ENCODE data around the gene KIRREL3. TPM values are rescaled to one million over a fixed set of nuclear protein-coding genes. Genes with fewer than 3 reads are reported as not detected.

KIRREL3 gene
- total and polyA plus RNA-seq, 2 experiments from 2014 or later, result 16.1 to 35.6 TPM

DNA sequence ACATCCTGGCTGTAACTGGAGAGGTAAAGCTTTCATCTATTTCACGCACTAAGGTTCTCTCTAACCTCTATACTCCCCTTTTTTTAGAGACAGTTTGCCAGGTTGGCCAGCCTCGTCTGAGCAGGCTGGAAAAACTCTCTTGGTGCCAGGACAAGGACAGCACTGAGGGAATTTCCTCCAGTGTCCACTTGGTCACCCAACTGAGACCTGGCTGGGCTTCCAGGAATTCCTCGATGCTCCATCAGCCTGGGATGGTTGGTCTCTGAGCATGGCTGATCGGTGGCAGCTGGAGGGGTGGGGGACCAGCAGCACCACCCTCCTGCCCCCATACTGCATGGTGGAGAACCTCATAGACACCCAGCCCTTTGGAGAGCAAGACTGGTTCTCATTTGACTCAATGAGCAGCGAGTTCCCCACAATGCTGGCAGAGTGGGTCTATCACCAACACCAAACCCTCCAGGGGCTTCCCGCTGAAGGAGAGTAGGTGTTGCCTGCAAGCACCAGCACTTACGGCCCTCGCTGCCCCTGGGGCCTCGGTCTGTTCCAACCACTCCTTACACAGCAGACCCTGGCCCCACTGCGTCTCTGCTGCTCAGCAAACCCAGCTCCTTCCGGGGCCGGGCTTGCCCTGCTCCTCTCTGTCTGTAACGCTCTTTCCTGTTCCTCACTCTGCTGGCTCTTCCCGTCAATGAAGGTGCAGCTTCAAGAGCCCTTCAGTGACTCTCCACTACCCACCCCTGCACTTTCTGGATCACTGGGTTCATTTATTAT lies 522.9 kb downstream of the KIRREL3 start:
- Histone ChIP-seq H3K27me3 (replicated peaks; ENCODE audit: insufficient read depth) (no peaks in the 10 kb centered on the region), H3K79me2 (ENCODE audit: insufficient read depth) (no peaks in the 10 kb centered on the region), H3K4me2 (ENCODE audit: unreplicated experiment) (no peak overlapping the region), H3F3A (ENCODE audit: insufficient read depth) (no peaks in the 10 kb centered on the region), H3K9me2 (ENCODE audit: insufficient read depth) (no peaks in the 10 kb centered on the region), H3K4me3 (no peak overlapping the region), H2AFZ (no peak overlapping the region), H3K27ac (no peak overlapping the region), H3K4me1 (ENCODE audit: insufficient read depth) (peaks cover 5% of the 10 kb centered on the region; the same call in 1 of the 2 replicates), H3K9me3 (ENCODE audit: low read depth) (no peaks in the 10 kb centered on the region), H3K9ac (no peak overlapping the region), H4K20me1 (ENCODE audit: insufficient read depth) (no peaks in the 10 kb centered on the region), H3K36me3 (ENCODE audit: low read depth) (no peaks in the 10 kb centered on the region)
- TF ChIP-seq EZH2phosphoT487 (IDR thresholded peaks at IDR 0.05; ENCODE audit: insufficient read depth, low read depth), result no peak
- in situ Hi-C loops (cut with MboI), result no loop called here
- DNase-seq, result no peak
- 82 to 85% methylated on average over 14 of the region's 14 CpGs for WGBS, 2 experiments (ENCODE audit: low coverage in 1 of 2, low lambda C conversion rate in 2 of 2, missing lambda C conversion rate in 2 of 2)

DNA sequence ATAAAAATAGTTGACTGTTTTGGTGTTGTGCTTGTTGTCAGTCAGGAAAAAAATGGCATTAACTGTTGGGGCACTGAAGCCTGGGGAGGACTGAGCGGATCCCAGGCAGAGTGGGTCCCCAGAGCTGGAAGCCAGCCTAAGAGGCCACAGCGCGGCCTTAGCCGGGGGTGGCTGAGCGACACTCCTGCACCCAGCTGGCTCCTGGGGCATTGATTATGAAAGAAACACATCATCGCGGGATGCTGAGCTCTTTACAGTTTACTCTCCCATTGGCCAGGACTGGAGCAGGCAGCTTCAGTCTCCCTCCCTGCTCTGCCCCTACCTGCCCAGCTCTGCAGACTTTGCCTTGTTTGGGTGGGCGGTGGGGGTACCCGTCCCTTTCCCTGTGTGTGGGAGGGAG lies 523.6 kb downstream of the KIRREL3 start:
- in situ Hi-C loops (cut with MboI), result no loop called here
- Histone ChIP-seq H3K9ac (no peak overlapping the region), H3F3A (ENCODE audit: insufficient read depth) (no peaks in the 10 kb centered on the region), H3K9me3 (ENCODE audit: low read depth) (no peaks in the 10 kb centered on the region), H4K20me1 (ENCODE audit: insufficient read depth) (no peaks in the 10 kb centered on the region), H3K4me2 (ENCODE audit: unreplicated experiment) (no peak overlapping the region), H3K27me3 (replicated peaks; ENCODE audit: insufficient read depth) (no peaks in the 10 kb centered on the region), H3K36me3 (ENCODE audit: low read depth) (no peaks in the 10 kb centered on the region), H3K4me1 (ENCODE audit: insufficient read depth) (peaks cover 5% of the 10 kb centered on the region; the same call in 1 of the 2 replicates), H3K27ac (no peak overlapping the region), H3K9me2 (ENCODE audit: insufficient read depth) (no peaks in the 10 kb centered on the region), H3K79me2 (ENCODE audit: insufficient read depth) (no peaks in the 10 kb centered on the region), H2AFZ (no peak overlapping the region), H3K4me3 (no peak overlapping the region)
- no peak for DNase-seq
- 81 to 88% methylated on average over 9 of the region's 9 CpGs for WGBS, 2 experiments (ENCODE audit: low coverage in 1 of 2, low lambda C conversion rate in 2 of 2, missing lambda C conversion rate in 2 of 2)
- TF ChIP-seq EZH2phosphoT487 (IDR thresholded peaks at IDR 0.05; ENCODE audit: insufficient read depth, low read depth), result no peak
- no peak for TF ChIP-seq EZH2 (IDR thresholded peaks at IDR 0.05; ENCODE audit: insufficient read depth, poor library complexity, severe bottlenecking)

DNA sequence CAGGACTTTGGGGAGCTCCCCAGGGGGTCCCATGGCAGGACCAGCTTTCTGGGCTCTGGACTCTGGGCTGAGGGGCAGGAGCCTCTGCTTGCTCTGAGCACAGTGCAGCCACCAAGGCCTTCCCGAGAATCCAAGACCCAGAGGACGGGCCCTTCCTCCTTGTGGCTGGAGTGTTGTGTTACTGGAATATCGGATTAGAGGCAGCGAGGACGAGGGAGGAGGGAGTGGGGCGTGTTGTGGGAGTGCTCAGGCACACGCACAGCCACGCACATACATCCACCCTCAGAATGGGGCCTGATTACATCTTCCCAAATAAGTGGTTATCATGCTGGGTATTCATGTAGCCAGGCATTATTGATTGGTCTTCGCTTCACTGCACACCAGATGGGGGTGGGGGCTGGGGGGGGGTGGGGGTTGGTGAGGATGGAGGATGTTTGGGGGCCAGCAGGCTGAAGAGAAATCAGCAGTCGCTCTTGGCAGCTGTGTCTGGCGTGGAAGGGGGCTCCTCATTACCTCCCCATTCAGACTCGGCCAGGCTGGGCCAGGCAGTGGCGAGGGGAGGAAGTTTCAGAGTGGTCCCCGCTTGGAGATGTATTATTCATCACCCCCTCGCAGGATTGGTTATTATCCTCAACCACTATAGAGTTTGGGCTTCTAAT lies 524.2 kb downstream of the KIRREL3 start:
- TF ChIP-seq EZH2 (IDR thresholded peaks at IDR 0.05; ENCODE audit: insufficient read depth, poor library complexity, severe bottlenecking), result no peak
- no peak for TF ChIP-seq EZH2phosphoT487 (IDR thresholded peaks at IDR 0.05; ENCODE audit: insufficient read depth, low read depth)
- H4K20me1 ChIP-seq (ENCODE audit: insufficient read depth), result no peaks in the 10 kb centered on the region
- no peaks in the 10 kb centered on the region for H3K79me2 ChIP-seq (ENCODE audit: insufficient read depth)
- H3K9me2 ChIP-seq (ENCODE audit: insufficient read depth), result no peaks in the 10 kb centered on the region
- no peak overlapping the region for H3K4me3 ChIP-seq
- peaks cover 5% of the 10 kb centered on the region; the same call in 1 of the 2 replicates for H3K4me1 ChIP-seq (ENCODE audit: insufficient read depth)
- no peak overlapping the region for H2AFZ ChIP-seq
- no peaks in the 10 kb centered on the region for H3K9me3 ChIP-seq (ENCODE audit: low read depth)
- H3F3A ChIP-seq (ENCODE audit: insufficient read depth), result no peaks in the 10 kb centered on the region
- H3K27me3 ChIP-seq (replicated peaks; ENCODE audit: insufficient read depth), result no peaks in the 10 kb centered on the region
- WGBS, 2 experiments (ENCODE audit: low coverage in 1 of 2, low lambda C conversion rate in 2 of 2, missing lambda C conversion rate in 2 of 2), result 72 to 75% methylated on average over 13 to 15 of the region's 15 CpGs
- no peak overlapping the region for H3K9ac ChIP-seq
- in situ Hi-C loops (cut with MboI), result no loop called here
- H3K27ac ChIP-seq, result no peak overlapping the region
- H3K36me3 ChIP-seq (ENCODE audit: low read depth), result no peaks in the 10 kb centered on the region
- DNase-seq, result no peak
- no peak overlapping the region for H3K4me2 ChIP-seq (ENCODE audit: unreplicated experiment)

DNA sequence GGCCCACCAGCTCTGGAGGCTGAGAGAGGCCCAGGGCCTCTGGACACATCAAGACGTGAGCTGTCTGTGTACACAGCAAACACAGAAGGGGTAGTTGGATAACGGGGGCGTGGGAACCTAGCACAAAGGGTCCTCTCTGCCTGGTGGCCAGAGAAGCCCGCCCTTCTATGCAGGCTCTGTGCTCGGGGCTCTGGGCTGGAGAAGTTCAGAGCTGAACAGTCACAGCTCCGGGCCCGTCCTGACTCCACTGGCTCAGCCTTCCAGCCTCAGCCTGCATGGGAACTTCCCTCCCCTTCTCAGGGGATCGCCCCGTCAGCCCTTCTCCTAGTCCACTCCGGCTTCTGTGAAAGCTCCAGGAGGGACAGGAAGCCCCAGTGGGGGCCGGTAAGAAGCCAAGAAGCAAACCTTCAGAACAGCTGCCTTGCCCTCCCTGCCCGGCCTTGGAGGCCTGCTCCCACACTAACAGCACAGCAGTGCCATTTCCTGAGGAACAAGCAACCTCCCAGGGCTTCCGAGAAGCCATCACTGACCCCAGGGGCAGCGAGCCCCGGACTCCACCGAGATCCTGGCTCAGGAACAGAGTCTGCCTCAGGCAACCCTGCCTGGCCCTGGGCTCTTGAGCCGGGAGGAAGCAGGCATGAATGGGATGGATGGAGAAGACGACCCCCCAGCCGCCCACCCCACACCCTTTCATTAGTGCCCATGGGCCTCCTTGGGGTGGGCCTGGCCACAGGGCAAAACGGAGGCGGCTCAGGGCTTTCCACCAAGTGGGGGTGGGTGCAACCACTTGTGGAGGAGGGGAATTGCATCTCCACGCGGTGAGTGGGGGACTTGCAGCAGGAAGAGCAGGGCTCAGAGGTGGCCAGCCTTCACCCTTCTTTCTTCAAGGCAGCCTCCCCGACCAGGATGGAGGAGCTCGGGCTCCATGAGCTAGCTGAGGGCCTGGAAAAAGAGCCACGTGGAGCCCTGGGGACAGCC lies 525.3 kb downstream of the KIRREL3 start:
- Histone ChIP-seq H3K9me2 (ENCODE audit: insufficient read depth) (no peaks in the 10 kb centered on the region), H2AFZ (no peak overlapping the region), H3K27me3 (replicated peaks; ENCODE audit: insufficient read depth) (no peaks in the 10 kb centered on the region), H3K36me3 (ENCODE audit: low read depth) (no peaks in the 10 kb centered on the region), H4K20me1 (ENCODE audit: insufficient read depth) (no peaks in the 10 kb centered on the region), H3K79me2 (ENCODE audit: insufficient read depth) (no peaks in the 10 kb centered on the region), H3K4me3 (no peak overlapping the region), H3K9ac (no peak overlapping the region), H3K4me2 (ENCODE audit: unreplicated experiment) (no peak overlapping the region), H3K4me1 (ENCODE audit: insufficient read depth) (peaks cover 2% of the 10 kb centered on the region; the same call in 1 of the 2 replicates), H3K9me3 (ENCODE audit: low read depth) (no peaks in the 10 kb centered on the region), H3F3A (ENCODE audit: insufficient read depth) (no peaks in the 10 kb centered on the region), H3K27ac (no peak overlapping the region)
- WGBS, 2 experiments (ENCODE audit: low coverage in 1 of 2, low lambda C conversion rate in 2 of 2, missing lambda C conversion rate in 2 of 2), result 89% methylated on average over 25 to 26 of the region's 26 CpGs
- DNase-seq, result no peak
- in situ Hi-C loops (cut with MboI), result no loop called here
- TF ChIP-seq EZH2 (IDR thresholded peaks at IDR 0.05; ENCODE audit: insufficient read depth, poor library complexity, severe bottlenecking) (no peak), EZH2phosphoT487 (IDR thresholded peaks at IDR 0.05; ENCODE audit: insufficient read depth, low read depth) (no peak)
